Endothelial cell of umbilical vein (primary cell): ENCODE measurements around the gene NMT2. TPM values are rescaled to one million over a fixed set of nuclear protein-coding genes. Genes with fewer than 3 reads are reported as not detected.

Experiments used
- BruUV-seq: library from RNA; stranded (reverse); fragments of 400-500 nt; replicated peaks from 2 replicates; lab custom pipeline; 2021; lab: Mats Ljungman, UMichigan
- CTCF ChIA-PET: fragments of 300-600, 350-600 bp; sonication (Branson Sonifier 250); formaldehyde crosslinking; loops from one replicate; lab custom pipeline; 2021; ENCODE audit warnings: antibody characterized with exemption, inconsistent platforms; lab: Charles Lee
- POLR2A ChIA-PET: fragments of 300-600, 350-600 bp; sonication (Branson Sonifier 250); formaldehyde crosslinking; loops from one replicate; lab custom pipeline; 2021; ENCODE audit warnings: antibody characterized with exemption, inconsistent platforms; lab: Charles Lee
- DNase-seq: peaks from one replicate; pipeline ENCODE4 v3.0.0-alpha.2; 2011; ENCODE audit warnings: low read depth, low spot score
- FAIRE-seq: peaks from 2 replicates; lab custom pipeline; 2011; peaks lifted over from hg19 to GRCh38; lab: Jason Lieb, UNC
- H2AFZ ChIP-seq: 2 replicates; pipeline ENCODE4 v1.6.0; 2012; ENCODE audit warnings: low read depth, low read length, control low read depth, inconsistent platforms
- H3K27ac ChIP-seq: 2 replicates; pipeline ENCODE4 v1.5.1; 2011; ENCODE audit warnings: low read depth, mild to moderate bottlenecking, control low read depth, low read length, moderate library complexity; ENCODE audit not compliant: insufficient read depth
- H3K27me3 ChIP-seq, 2 experiments: 2 replicates each; pipeline versions ENCODE4 v1.6.0 to v1.6.1; 2011; ENCODE audit warnings: low read length in 2 of 2, mixed read lengths in 1 of 2; ENCODE audit not compliant: control insufficient read depth in 2 of 2, insufficient read depth in 2 of 2
- H3K36me3 ChIP-seq, 2 experiments: 2 replicates in 1 of 2; 3 replicates in 1 of 2; pipeline ENCODE4 v1.5.1; 2011; ENCODE audit warnings: low read length in 2 of 2, mild to moderate bottlenecking in 1 of 2, moderate library complexity in 1 of 2; ENCODE audit not compliant: control insufficient read depth in 2 of 2, insufficient read depth in 2 of 2; ENCODE audit errors: extremely low read depth in 1 of 2
- H3K4me1 ChIP-seq: 3 replicates; pipeline ENCODE4 v1.5.1; 2011; ENCODE audit warnings: mild to moderate bottlenecking, low read length; ENCODE audit not compliant: control insufficient read depth, insufficient read depth; ENCODE audit errors: extremely low read depth
- H3K4me2 ChIP-seq: 2 replicates; pipeline ENCODE4 v1.6.1; 2011; ENCODE audit warnings: low read length, control low read depth, mixed read lengths; ENCODE audit not compliant: insufficient read depth
- H3K4me3 ChIP-seq, 3 experiments: fragments of 200-600 bp in 1 of 3; sonication (generic), shearing (Covaris generic) in 1 of 3; replicated peaks in 1 of 3; 2 replicates each; pipeline ENCODE4 v1.5.1; 2011 to 2016; ENCODE audit warnings: control low read depth in 3 of 3, low read length in 3 of 3, mild to moderate bottlenecking in 2 of 3, inconsistent platforms in 1 of 3, low read depth in 1 of 3, moderate library complexity in 1 of 3; ENCODE audit not compliant: insufficient read depth in 1 of 3
- H3K79me2 ChIP-seq: 2 replicates; pipeline ENCODE4 v1.6.0; 2012; ENCODE audit warnings: low read length, inconsistent platforms; ENCODE audit not compliant: control insufficient read depth, insufficient read depth
- H3K9ac ChIP-seq: replicated peaks from 2 replicates; pipeline ENCODE3; 2011; ENCODE audit warnings: low read length, control low read depth; ENCODE audit not compliant: insufficient read depth; ENCODE audit errors: extremely low read depth
- H3K9me1 ChIP-seq: replicated peaks from 3 replicates; pipeline ENCODE4 v1.6.0; 2011; ENCODE audit warnings: mild to moderate bottlenecking, low read length; ENCODE audit not compliant: control insufficient read depth, insufficient read depth; ENCODE audit errors: extremely low read depth
- H3K9me3 ChIP-seq: replicated peaks from 2 replicates; pipeline ENCODE4 v1.5.1; 2012; ENCODE audit warnings: low read length, inconsistent platforms; ENCODE audit not compliant: control insufficient read depth, insufficient read depth
- H4K20me1 ChIP-seq: replicated peaks from 2 replicates; pipeline ENCODE3; 2011; ENCODE audit warnings: mild to moderate bottlenecking, low read length; ENCODE audit not compliant: control insufficient read depth, insufficient read depth; ENCODE audit errors: extremely low read depth
- EZH2 ChIP-seq: IDR thresholded peaks from 2 replicates; pipeline ENCODE4 v1.6.1; 2012; ENCODE audit warnings: borderline replicate concordance, low read depth, mild to moderate bottlenecking, moderate library complexity, low read length, inconsistent platforms; ENCODE audit not compliant: severe bottlenecking
- FOS ChIP-seq: IDR thresholded peaks from 2 replicates; pipeline ENCODE4 v1.6.1; 2011; ENCODE audit warnings: mild to moderate bottlenecking, low read length, moderate library complexity, borderline replicate concordance; ENCODE audit not compliant: insufficient read depth
- GATA2 ChIP-seq: IDR thresholded peaks from 2 replicates; pipeline ENCODE4 v1.7.0; 2011; ENCODE audit warnings: low read depth, mild to moderate bottlenecking, moderate library complexity, mixed read lengths, low read length; ENCODE audit not compliant: insufficient read length, insufficient read depth
- JUN ChIP-seq: IDR thresholded peaks from 2 replicates; pipeline ENCODE4 v1.6.1; 2011; ENCODE audit warnings: borderline replicate concordance, low read depth; ENCODE audit not compliant: insufficient read length, insufficient read depth
- MYC ChIP-seq: IDR thresholded peaks from one replicate; pipeline ENCODE4 v1.6.1; 2011; ENCODE audit warnings: mild to moderate bottlenecking, low read depth, low read length
- POLR2A ChIP-seq: IDR thresholded peaks from 2 replicates; pipeline ENCODE4 v1.6.1; 2012; ENCODE audit warnings: low read depth, mild to moderate bottlenecking, control low read depth, low read length
- POLR2AphosphoS5 ChIP-seq: IDR thresholded peaks from 2 replicates; pipeline ENCODE4 v1.6.1; 2012; ENCODE audit warnings: low read depth, mild to moderate bottlenecking, control low read depth, low read length, moderate library complexity; ENCODE audit not compliant: insufficient read depth
- dilution Hi-C: fragments of 300-500 bp; cut with MboI; formaldehyde crosslinking; loops from one replicate; pipeline ENCODE4 v1.15.0; 2019; ENCODE audit warnings: low sequenced_read_pairs; ENCODE audit not compliant: extremely low pct_ligation_motif_present
- intact Hi-C: fragments of 100-400 bp; cut with micrococcal nuclease; formaldehyde crosslinking; loops from one replicate; pipeline ENCODE4 v1.10.0; 2022
- polyA plus RNA-seq, 4 experiments: library from polyadenylated mRNA; depleted of rRNA in 3 of 4; stranded (reverse) in 3 of 4; unstranded in 1 of 4; fragments of >200 nt; gene quantifications; 2 replicates each; pipeline versions ENCODE4 v1.2.1 to v1.2.3, GENCODE V29; 2011 to 2012; ENCODE audit warnings: missing spikeins in 1 of 4
- total RNA-seq: library from RNA; stranded (reverse); gene quantifications from 2 replicates; pipeline ENCODE4 v1.2.3, GENCODE V29; 2021
- TF ChIP-seq, protein P1 (sequence below), 2 donors: IDR thresholded peaks; 1 replicate in 1 of 2; 2 replicates in 1 of 2; pipeline ENCODE4 v1.5.1; 2011; ENCODE audit warnings: low read length in 2 of 2, mild to moderate bottlenecking in 2 of 2, moderate library complexity in 2 of 2, control low read depth in 1 of 2, inconsistent platforms in 1 of 2, low read depth in 1 of 2; ENCODE audit not compliant: insufficient read depth in 1 of 2; ENCODE audit errors: extremely low read depth in 1 of 2
- TF ChIP-seq, protein P2 (sequence below): IDR thresholded peaks from 2 replicates; pipeline ENCODE4 v1.6.1; 2011; ENCODE audit not compliant: insufficient read depth, insufficient read length

The NMT2 gene
- total and polyA plus RNA-seq, 2 donors (not counting 3 experiments of a cell fraction or from before 2014, with no cell fraction given): 39.0 to 109 TPM

DNA sequence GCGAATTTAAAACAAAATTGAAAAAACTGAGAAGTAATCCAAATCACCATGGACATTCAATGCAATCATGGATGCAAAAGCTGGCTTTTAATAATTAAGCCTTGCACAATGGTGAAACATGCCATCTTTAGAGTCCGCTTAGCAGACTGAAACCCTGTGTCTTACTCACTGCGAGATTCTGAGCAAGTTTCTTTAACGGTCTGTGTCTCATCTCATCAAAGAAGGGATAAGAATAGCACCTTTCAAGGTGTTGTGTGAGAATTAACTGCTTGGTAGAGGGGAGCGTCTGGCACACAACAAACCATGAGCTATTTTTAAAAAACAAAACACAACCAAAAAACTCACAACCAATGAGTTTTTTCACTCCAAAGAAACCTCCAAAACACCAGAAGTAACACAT is 101.3 kb downstream of the NMT2 start:
- ChIA-PET CTCF (no interaction called here), POLR2A (no interaction called here)
- Histone ChIP-seq H3K4me1 (no peaks in the 10 kb centered on the region), H3K9ac (no peak overlapping the region), H3K79me2 (no peaks in the 10 kb centered on the region), H3K27ac (no peak overlapping the region), H3K4me3 (no peak overlapping the region), H3K36me3 (no peaks in the 10 kb centered on the region), H3K27me3 (peaks cover 6 to 14% of the 10 kb centered on the region in 2 experiments), H3K9me1 (no peaks in the 10 kb centered on the region), H3K4me2 (no peak overlapping the region), H4K20me1 (no peaks in the 10 kb centered on the region), H2AFZ (no peak overlapping the region), H3K9me3 (no peaks in the 10 kb centered on the region)
- BruUV-seq: no TSS peak
- no peak for FAIRE-seq
- TF ChIP-seq JUN (no peak), EZH2 (no peak), MYC (no peak), POLR2A (no peak), POLR2AphosphoS5 (no peak), FOS (no peak), GATA2 (no peak)
- TF ChIP-seq, protein P1, sequence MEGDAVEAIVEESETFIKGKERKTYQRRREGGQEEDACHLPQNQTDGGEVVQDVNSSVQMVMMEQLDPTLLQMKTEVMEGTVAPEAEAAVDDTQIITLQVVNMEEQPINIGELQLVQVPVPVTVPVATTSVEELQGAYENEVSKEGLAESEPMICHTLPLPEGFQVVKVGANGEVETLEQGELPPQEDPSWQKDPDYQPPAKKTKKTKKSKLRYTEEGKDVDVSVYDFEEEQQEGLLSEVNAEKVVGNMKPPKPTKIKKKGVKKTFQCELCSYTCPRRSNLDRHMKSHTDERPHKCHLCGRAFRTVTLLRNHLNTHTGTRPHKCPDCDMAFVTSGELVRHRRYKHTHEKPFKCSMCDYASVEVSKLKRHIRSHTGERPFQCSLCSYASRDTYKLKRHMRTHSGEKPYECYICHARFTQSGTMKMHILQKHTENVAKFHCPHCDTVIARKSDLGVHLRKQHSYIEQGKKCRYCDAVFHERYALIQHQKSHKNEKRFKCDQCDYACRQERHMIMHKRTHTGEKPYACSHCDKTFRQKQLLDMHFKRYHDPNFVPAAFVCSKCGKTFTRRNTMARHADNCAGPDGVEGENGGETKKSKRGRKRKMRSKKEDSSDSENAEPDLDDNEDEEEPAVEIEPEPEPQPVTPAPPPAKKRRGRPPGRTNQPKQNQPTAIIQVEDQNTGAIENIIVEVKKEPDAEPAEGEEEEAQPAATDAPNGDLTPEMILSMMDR (IDR thresholded peaks at IDR 0.05; ENCODE audit: extremely low read depth in 1 of 2, insufficient read depth in 1 of 2, low read depth in 1 of 2, low read length in 2 of 2): no peak
- TF ChIP-seq, protein P2, sequence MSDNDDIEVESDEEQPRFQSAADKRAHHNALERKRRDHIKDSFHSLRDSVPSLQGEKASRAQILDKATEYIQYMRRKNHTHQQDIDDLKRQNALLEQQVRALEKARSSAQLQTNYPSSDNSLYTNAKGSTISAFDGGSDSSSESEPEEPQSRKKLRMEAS: no peak
- intact Hi-C loops (no loop called here), dilution Hi-C loops (no loop called here)
- no peak for DNase-seq
